NCI-H128 (cell line): Measurements from ENCODE around the gene KLK1.

Experiments
- DNase-seq: peaks from one replicate; lab custom pipeline; 2025; ENCODE audit not compliant: unreplicated experiment; lab: John Stamatoyannopoulos, UW

Gene KLK1

DNA sequence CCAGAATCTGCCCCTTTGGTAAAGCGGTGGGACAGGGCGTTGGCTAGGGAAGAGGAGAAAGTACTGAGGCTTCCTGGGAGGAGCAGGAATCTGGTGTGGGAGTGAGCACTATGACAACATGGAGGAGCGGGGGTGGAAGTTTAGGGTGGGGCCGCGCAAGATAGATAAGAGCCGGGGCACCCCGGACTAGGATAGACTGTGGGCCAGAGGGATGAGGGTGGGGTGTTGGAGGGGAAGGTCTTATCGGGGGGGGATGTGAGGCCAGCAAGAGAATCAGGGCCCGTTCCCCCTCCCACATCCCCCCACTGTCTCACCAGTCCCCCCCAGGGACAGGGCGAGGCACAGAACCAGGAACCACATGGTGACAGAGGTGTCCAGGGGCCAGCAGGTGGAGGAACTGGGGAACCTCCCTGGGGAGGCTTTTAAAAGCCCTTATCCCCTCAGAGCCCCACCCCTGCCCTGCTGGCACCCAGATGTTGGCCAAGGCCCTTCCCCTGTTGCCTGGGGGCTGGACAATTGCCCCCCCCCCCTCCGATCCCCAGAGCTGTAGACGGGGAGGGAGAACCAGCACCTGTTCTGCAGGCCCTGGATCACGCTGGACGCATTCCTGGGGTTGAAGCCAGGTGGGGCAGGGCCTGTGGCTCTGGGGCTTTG, at the start of gene KLK1:
Gene KLK1, minus strand, starts transcription at position 399 of the 654 bp plus-strand sequence. Its CDS starts 39 bp downstream, at position 360.
- no peak for DNase-seq

DNA sequence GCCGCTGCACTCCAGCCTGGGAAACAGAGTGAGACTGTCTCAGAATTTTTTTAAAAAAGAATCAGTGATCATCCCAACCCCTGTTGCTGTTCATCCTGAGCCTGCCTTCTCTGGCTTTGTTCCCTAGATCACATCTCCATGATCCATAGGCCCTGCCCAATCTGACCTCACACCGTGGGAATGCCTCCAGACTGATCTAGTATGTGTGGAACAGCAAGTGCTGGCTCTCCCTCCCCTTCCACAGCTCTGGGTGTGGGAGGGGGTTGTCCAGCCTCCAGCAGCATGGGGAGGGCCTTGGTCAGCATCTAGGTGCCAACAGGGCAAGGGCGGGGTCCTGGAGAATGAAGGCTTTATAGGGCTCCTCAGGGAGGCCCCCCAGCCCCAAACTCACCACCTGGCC, 49.5 kb upstream of the KLK1 start, which contains the start of gene KLK2:
Gene KLK2, plus strand, starts transcription at position 384 of the 400 bp plus-strand sequence. CDS start 35 bp downstream, outside the sequence.
- no peak for DNase-seq

DNA sequence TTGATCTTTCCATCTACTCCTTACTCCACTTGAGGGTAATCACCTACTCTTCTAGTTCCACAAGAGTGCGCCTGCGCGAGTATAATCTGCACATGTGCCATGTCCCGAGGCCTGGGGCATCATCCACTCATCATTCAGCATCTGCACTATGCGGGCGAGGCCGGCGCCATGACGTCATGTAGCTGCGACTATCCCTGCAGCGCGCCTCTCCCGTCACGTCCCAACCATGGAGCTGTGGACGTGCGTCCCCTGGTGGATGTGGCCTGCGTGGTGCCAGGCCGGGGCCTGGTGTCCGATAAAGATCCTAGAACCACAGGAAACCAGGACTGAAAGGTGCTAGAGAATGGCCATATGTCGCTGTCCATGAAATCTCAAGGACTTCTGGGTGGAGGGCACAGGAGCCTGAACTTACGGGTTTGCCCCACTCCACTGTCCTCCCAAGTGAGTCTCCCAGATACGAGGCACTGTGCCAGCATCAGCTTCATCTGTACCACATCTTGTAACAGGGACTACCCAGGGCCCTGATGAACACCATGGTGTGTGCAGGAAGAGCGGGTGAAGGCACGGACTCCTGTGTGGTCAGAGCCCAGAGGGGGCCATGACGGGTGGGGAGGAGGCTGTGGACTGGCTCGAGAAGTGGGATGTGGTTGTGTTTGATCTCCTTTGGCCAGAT, 47.0 kb upstream of the KLK1 start:
- no peak for DNase-seq

DNA sequence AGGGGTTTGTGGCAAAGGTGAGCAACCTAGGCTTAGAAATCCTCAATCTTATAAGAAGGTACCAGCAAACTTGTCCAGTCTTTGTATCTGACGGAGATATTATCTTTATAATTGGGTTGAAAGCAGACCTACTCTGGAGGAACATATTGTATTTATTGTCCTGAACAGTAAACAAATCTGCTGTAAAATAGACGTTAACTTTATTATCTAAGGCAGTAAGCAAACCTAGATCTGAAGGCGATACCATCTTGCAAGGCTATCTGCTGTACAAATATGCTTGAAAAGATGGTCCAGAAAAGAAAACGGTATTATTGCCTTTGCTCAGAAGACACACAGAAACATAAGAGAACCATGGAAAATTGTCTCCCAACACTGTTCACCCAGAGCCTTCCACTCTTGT, 45.9 kb upstream of the KLK1 start:
- no peak for DNase-seq

DNA sequence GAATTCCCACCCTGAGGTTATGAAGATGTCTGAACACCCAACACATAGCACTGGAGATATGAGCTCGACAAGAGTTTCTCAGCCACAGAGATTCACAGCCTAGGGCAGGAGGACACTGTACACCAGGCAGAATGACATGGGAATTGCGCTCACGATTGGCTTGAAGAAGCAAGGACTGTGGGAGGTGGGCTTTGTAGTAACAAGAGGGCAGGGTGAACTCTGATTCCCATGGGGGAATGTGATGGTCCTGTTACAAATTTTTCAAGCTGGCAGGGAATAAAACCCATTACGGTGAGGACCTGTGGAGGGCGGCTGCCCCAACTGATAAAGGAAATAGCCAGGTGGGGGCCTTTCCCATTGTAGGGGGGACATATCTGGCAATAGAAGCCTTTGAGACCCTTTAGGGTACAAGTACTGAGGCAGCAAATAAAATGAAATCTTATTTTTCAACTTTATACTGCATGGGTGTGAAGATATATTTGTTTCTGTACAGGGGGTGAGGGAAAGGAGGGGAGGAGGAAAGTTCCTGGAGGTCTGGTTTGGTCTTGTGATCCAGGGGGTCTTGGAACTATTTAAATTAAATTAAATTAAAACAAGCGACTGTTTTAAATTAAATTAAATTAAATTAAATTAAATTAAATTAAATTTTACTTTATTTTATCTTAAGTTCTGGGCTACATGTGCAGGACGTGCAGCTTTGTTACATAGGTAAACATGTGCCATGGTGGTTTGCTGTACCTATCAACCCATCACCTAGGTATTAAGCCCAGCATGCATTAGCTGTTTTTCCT, 38.1 kb upstream of the KLK1 start:
- no peak for DNase-seq

DNA sequence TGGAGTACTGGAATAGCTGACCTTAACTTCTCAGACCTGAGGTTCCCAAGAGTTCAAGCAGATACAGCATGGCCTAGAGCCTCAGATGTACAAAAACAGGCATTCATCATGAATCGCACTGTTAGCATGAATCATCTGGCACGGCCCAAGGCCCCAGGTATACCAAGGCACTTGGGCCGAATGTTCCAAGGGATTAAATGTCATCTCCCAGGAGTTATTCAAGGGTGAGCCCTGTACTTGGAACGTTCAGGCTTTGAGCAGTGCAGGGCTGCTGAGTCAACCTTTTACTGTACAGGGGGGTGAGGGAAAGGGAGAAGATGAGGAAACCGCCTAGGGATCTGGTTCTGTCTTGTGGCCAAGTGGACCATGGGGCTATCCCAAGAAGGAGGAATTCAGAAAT, 37.4 kb upstream of the KLK1 start:
- DNase-seq = no peak

DNA sequence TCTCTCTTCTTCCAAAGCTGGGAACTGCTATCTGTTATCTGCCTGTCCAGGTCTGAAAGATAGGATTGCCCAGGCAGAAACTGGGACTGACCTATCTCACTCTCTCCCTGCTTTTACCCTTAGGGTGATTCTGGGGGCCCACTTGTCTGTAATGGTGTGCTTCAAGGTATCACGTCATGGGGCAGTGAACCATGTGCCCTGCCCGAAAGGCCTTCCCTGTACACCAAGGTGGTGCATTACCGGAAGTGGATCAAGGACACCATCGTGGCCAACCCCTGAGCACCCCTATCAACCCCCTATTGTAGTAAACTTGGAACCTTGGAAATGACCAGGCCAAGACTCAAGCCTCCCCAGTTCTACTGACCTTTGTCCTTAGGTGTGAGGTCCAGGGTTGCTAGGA, 36.3 kb upstream of the KLK1 start:
- DNase-seq = no peak

DNA sequence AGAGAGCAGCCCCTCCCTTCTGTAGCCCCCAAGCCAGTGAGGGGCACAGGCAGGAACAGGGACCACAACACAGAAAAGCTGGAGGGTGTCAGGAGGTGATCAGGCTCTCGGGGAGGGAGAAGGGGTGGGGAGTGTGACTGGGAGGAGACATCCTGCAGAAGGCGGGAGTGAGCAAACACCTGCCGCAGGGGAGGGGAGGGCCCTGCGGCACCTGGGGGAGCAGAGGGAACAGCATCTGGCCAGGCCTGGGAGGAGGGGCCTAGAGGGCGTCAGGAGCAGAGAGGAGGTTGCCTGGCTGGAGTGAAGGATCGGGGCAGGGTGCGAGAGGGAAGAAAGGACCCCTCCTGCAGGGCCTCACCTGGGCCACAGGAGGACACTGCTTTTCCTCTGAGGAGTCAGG, 35.3 kb upstream of the KLK1 start:
- no peak for DNase-seq

DNA sequence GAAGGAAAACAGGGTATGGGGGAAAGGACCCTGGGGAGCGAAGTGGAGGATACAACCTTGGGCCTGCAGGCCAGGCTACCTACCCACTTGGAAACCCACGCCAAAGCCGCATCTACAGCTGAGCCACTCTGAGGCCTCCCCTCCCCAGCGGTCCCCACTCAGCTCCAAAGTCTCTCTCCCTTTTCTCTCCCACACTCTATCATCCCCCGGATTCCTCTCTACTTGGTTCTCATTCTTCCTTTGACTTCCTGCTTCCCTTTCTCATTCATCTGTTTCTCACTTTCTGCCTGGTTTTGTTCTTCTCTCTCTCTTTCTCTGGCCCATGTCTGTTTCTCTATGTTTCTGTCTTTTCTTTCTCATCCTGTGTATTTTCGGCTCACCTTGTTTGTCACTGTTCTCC, 33.8 kb upstream of the KLK1 start:
- no peak for DNase-seq

DNA sequence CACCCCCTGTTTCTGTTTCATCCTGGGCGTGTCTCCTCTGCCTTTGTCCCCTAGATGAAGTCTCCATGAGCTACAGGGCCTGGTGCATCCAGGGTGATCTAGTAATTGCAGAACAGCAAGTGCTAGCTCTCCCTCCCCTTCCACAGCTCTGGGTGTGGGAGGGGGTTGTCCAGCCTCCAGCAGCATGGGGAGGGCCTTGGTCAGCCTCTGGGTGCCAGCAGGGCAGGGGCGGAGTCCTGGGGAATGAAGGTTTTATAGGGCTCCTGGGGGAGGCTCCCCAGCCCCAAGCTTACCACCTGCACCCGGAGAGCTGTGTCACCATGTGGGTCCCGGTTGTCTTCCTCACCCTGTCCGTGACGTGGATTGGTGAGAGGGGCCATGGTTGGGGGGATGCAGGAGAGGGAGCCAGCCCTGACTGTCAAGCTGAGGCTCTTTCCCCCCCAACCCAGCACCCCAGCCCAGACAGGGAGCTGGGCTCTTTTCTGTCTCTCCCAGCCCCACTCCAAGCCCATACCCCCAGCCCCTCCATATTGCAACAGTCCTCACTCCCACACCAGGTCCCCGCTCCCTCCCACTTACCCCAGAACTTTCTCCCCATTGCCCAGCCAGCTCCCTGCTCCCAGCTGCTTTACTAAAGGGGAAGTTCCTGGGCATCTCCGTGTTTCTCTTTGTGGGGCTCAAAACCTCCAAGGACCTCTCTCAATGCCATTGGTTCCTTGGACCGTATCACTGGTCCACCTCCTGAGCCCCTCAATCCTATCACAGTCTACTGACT, 31.2 kb upstream of the KLK1 start, which contains the start of gene KLK3:
Gene KLK3, plus strand, starts transcription at position 280 of the 775 bp plus-strand sequence. Its CDS starts 41 bp downstream, at position 321.
- DNase-seq = no peak

DNA sequence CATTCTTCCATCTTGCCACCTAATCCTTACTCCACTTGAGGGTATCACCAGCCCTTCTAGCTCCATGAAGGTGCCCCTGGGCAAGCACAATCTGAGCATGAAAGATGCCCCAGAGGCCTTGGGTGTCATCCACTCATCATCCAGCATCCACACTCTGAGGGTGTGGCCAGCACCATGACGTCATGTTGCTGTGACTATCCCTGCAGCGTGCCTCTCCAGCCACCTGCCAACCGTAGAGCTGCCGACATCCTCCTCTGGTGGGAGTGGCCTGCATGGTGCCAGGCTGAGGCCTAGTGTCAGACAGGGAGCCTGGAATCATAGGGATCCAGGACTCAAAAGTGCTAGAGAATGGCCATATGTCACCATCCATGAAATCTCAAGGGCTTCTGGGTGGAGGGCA, 28.0 kb upstream of the KLK1 start:
- no peak for DNase-seq

DNA sequence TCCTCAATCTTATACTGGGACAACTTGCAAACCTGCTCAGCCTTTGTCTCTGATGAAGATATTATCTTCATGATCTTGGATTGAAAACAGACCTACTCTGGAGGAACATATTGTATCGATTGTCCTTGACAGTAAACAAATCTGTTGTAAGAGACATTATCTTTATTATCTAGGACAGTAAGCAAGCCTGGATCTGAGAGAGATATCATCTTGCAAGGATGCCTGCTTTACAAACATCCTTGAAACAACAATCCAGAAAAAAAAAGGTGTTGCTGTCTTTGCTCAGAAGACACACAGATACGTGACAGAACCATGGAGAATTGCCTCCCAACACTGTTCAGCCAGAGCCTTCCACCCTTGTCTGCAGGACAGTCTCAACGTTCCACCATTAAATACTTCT, 27.2 kb upstream of the KLK1 start:
- DNase-seq = no peak

DNA sequence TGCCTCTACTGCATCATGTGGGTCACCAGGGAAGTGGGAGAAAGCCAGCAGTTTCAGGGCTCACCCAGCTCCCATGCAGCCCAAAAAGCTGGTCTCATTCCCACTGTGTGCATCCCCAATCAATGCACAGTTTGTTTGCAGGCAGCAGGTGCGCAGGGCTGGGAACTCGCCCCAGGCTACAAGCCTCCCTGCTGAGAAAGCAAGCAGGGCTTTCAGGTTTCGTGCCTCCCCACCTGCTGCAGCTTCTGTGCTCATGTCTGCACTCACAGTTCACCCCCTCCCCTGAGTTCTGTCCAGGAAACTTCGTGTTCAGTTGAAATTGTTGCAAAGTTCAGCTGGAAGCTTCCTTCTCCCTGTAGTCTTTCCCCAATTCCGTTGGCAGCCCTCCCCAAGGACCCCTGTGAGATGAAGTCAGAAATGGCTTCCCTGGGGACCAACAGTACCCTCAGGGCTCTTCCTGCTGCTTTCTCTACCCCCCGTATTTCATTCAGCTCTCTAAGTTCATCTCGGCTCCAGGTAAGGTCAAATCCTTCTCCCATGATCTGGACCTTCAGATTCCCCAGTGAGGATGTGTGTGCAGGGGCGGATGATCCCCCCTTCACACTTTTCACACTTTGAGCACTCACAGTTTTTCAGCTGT, 20.8 kb upstream of the KLK1 start:
- no peak for DNase-seq

DNA sequence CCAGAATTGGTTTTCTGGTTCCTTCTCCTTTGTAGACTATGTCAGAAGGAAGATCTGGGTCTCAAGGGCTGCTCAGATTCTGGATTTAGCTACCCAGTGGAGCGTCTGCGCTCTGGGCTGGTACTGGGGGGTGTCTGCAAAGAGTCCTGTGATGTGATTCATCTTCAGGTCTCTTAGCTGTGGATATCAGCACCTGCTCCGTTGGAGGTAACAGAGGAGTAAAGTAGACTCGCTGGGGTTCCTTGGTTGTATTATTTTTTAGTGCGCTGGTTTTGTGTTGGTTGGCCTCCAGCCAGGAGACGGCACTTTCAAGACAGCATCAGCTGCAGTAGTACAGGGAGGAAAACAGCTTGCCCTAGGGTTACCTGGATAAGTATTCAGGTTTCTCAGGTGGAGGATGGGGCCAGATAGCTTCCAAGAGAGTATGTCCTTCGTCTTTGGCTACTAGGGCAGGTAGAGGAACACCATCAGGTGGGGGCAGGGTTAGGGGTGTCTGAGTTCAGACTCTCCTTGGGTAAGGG, 20.2 kb upstream of the KLK1 start:
- no peak for DNase-seq

DNA sequence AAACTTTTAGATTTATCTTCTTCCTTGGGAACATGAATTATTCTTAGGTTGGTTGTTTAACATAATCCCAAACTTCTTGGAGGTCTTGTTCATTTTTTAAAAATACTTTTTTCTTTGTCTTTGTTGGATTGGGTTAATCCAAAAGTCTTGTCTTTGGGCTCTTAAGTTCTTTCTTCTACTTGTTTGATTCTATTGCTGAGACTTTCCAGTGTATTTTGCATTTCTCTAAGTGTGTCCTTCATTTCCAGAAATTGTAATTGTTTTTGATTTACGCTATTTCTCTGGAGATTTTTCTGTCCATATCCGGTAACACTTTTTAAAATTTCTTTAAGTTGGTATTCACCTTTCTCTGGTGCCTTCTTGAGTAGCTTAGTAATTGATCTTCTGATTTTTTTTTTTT, 19.6 kb upstream of the KLK1 start:
- DNase-seq = no peak

DNA sequence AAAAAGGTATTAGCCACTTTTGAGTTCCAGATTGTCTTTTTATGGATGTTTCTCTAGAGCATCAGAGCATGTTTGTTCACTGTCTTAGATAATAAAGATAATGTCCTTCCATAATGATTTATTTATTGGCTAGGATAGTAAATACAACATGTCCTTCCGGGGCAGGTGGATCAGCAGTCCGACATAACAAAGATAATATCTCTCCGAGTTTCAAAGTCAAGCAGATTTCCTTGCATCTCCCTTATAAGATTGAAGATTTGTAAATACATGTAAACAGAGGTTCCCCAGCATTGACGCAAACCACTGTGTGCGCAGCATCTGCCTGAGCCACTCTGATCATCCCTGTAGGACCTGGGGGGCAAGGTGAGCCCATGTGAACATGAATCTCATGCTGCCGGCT, 18.5 kb upstream of the KLK1 start:
- DNase-seq = no peak

DNA sequence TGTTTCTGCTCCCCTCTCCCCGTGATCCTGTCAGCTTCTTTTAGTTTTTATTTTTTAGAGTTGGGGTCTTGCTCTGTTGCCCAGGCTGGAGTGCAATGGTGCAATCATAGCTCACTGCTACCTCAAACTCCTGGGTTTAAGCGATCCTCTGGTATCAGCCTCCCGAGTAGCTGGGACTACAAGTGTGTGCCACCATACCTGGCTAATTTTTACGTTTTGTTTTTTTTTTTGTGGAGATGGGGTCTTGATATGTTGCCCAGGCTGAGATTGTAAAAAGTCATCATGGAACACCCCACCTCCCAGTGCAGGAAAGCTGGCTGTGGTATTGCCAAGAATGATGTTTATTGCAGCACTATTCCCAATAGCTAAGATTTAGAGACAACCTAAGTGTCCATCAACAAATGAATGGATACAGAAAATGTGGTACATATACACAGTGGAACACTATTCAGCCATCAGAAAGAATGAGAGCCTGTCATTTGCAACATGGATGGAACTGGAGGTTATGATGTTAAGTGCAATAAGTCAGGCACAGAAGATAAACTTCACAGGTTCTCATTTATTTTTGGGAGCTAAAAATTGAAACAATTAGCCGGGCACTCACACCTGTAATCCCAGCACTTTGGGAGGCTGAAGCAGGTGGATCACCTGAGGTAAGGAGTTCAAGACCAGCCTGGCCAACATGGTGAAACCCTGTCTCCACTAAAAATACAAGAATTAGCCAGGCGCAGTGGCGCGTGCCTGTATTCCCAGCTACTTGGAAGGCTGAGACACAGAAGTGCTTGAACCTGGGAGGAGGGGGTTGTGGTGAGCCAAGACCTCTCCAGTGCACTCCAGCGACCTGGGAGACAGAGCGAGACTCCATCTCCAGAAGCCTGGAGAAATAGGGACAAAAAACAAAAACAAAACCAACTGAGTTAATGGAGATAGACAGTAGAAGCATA, 16.4 kb upstream of the KLK1 start:
- DNase-seq = no peak

DNA sequence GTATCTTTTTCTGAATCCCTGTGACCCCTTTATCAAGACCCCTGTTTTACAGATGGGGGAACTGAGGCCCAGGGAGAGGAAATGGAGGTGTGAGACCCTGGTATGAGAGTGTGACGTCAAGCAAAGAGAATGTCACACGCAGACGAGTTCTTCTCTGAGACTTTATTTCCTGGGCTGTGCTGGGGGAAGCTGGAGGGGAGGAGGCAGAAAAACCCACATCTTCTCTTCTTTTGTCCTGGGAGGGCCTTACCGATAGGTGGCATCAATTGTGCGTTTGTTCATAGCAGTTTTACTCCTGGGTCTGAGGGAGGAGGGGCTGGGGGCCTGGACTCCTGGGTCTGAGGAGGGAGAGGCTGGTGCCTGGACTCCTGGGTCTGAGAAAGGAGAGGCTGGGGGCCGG, 14.7 kb upstream of the KLK1 start:
- DNase-seq = no peak

DNA sequence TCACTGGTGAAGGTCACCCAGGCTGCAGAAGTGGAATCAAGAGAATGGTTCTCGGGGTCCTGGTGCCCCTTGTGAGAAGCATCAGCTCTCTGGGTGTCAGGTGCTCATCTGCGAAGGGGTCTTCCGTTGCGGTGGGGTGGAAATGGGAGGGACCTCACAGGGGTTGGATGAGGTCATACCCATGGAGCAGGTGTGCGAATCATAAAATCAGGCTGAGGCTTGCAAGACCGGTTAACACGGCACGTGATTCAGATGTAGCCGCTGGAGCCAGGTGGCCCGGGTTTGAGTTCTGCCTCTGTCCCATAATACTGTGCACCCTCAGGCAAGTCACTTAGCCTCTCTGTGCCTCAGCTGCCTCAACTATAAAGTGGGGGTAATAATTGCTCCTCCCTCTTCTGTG, 13.7 kb upstream of the KLK1 start:
- DNase-seq = no peak
